Ramos (cell line): Measurements from ENCODE around the gene PAPSS1.

Source experiments
- in situ Hi-C: fragments of 300-500 bp; cut with MboI; formaldehyde crosslinking; loops from one replicate; pipeline ENCODE4 v1.14.3; 2022; ENCODE audit warnings: low sequenced_read_pairs; ENCODE audit not compliant: unreplicated experiment

Gene PAPSS1

DNA sequence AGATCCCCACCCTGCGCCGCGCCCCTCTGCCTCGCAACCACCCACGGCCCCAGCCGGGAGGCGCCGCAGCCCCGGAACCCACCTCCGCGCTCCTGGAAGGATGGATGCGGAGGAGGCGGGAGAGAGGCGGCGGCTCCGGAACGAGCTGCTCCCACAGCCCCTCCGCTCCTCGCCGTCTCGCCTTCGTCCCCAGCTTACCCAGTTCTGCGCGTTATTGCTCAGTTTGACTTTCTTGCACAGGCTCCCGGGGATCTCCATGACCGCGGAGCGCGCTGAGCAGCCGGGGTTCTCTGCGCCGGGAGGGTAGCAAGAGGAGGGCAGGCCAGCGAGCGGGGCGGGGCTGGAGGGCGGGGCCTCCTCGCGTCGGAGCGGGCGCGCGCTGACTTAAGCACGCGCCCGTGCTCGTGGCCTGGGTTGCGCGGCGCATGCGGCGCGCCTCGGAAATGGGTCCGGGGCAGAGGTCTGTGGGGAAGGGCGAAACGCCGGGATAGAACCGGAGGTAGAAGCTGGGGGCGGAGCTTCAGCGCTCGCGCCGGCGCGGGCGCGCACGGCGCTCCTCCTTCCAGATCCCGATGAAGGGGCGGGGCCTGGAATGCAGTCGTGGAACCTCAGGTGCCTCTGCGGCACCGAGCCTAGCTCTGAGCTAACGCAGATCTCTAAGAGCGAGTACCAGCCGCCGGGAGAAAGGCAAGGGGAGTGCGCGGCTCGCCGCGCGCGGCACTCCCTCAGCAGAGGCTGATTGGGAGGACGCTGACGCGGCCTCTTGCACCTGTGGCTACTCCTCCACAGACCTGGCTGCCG is at the start of gene PAPSS1:
Gene PAPSS1, minus strand, starts transcription at position 313 of the 801 bp plus-strand sequence. Its CDS starts 55 bp downstream, at position 258.
- in situ Hi-C loops = loop anchor here (25.0 kb wide), 1 partner anchor 442 kb away; the partner anchor contains the start of gene LEF1

DNA sequence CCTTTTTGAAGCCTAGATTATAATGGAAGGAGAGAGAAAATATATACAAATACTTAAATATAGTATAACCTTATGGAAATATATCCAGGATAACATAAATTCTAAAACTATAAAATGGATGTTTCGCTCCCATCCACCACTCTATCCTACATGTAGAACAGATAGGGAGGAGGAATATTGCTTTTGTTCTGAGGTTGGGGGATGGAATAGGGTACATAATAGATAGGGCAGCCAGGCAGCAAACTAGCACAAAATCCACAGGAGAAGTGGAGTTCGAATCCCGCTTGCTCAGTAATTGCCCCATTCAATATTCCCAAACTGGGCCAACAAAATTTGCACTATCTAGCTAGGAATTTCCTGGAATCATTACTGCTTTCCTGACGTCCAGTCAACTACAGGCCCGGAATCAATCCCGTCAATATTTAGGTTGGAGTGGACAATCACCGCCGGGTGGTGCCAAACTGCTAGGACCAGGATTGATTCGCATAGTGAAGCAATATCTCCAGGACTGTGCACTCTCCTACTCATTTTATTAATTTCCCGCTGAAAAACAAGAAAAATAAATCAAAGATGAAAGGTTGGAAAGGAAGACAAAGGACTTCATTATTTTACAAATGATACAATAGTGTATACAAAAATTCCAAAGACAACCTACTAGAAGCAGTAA is 40.4 kb upstream of the PAPSS1 start:
- in situ Hi-C loops = no loop called here

GRCh38 chr4:107757864-107758476 is 37.9 kb upstream of the PAPSS1 start:
- in situ Hi-C loops = loop anchor here (10.0 kb wide), 1 partner anchor 817 kb away; no protein-coding TSS in a partner anchor

DNA sequence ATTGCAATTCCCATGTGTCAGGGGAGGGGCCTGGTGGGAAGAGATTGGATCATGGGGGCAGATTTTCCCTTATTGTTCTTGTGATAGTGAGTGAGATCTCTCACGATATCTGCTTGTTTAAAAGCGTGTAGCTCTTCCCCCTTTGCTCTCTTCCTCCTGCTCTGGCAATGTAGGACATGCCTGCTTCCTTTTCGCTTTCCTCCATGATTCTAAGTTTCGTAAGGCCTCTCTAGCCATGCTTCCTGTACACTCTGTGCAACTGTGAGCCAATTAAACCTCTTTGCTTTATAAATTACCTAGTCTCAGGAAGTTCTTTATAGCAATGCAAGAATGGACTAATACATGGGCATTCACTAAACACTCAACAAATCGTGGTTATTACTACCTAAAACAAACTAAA is 37.2 kb upstream of the PAPSS1 start:
- in situ Hi-C loops = loop anchor here (10.0 kb wide), 1 partner anchor 818 kb away; no protein-coding TSS in a partner anchor

- in situ Hi-C loops = loop anchor here (10.0 kb wide), 1 partner anchor 819 kb away; no protein-coding TSS in a partner anchor
Measured at GRCh38 chr4:107755841-107756356, 35.9 kb upstream of the PAPSS1 start.

DNA sequence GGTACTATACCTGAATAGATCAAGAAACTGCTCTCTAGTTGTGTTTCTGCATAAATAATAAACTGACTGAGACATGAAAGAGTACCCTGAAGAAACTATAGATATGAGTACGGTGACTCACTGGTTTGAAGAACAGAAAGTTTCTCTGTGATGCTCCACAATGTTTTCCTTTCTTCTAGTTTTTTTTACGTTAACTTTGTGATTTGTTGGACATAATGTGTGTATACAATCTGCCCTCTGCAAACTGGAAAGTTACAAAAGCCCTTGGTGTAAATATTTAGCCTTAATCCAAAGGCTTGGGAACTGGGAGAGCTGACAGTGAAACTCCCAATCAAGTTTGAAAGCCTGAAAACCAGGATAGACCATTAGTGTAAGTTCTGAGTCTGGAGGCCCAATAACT is 31.6 kb upstream of the PAPSS1 start:
- in situ Hi-C loops = loop anchor here (10.0 kb wide), 1 partner anchor 823 kb away; no protein-coding TSS in a partner anchor

- in situ Hi-C loops = loop anchor here (25.0 kb wide), 1 partner anchor 711 kb away; the partner anchor contains the start of gene DKK2
Measured at GRCh38 chr4:107747748-107748486, 27.9 kb upstream of the PAPSS1 start.

GRCh38 chr4:107746161-107746560 is 26.1 kb upstream of the PAPSS1 start:
- in situ Hi-C loops = loop anchor here (25.0 kb wide), 1 partner anchor 709 kb away; the partner anchor contains the start of gene DKK2

GRCh38 chr4:107744532-107744931 is 24.5 kb upstream of the PAPSS1 start:
- in situ Hi-C loops = loop anchor here (25.0 kb wide), 1 partner anchor 707 kb away; the partner anchor contains the start of gene DKK2

DNA sequence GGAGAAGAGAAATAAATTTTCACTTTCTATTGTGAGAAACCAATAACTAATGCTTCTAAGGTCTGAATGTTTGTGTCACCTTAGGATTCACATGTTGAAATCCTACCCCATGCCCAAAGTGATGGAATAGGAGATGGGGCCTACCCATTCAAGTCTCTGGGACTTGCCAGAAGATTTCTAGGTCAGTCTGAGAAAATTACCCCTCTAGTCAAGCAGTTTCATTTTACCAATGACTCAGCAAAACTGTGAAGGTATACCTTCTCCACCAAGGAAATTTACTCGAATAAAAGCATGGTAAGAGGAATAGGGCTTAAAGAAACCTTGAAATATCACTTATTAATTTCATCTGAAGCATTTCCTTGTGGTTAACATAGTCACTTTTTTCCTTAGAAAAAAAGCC is 23.5 kb upstream of the PAPSS1 start:
- in situ Hi-C loops = loop anchor here (25.0 kb wide), 1 partner anchor 706 kb away; the partner anchor contains the start of gene DKK2

- in situ Hi-C loops = loop anchor here (25.0 kb wide), 1 partner anchor 705 kb away; the partner anchor contains the start of gene DKK2
Measured at GRCh38 chr4:107742791-107743190, 22.8 kb upstream of the PAPSS1 start.

DNA sequence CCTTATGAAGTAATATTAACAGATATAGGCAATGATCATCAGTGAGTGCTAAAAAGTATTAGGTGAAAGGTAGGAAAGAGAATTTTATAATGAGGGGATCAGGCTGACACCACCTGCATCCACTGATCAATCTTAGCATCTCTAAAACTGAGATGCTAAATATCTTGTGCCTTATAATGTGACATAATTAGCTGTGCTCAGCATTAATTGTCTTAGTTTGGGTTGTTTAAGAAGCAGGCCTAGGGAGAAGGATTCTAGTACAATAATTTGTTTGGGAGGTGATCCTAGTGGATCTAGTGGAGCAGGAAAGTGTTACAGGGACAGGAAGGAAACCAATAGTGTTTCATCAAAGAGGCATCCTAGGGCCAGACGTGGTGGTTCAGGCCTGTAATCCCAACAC is 22.2 kb upstream of the PAPSS1 start:
- in situ Hi-C loops = loop anchor here (25.0 kb wide), 1 partner anchor 705 kb away; the partner anchor contains the start of gene DKK2

- in situ Hi-C loops = loop anchor here (25.0 kb wide), 1 partner anchor 704 kb away; the partner anchor contains the start of gene DKK2
Measured at GRCh38 chr4:107740950-107741701, 21.1 kb upstream of the PAPSS1 start.

DNA sequence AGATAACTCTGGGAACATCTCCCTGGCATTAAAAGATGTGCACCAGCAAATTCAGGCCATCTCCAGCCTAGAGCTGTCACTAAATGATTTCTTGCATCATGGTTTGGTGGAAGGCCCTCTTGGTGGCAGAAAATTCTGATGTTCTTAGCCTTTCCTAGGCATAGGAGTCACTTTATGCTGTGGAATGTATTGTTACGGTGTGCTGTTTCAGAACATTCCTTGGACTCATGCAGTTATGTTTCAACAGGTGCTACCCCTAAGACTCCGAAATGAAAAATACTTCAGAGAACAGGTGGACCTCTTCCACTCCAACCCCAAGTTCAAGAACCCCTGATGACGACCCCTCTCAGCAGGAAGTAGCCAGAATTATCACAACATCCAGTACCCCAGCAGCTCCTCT is 20.3 kb upstream of the PAPSS1 start:
- in situ Hi-C loops = loop anchor here (25.0 kb wide), 1 partner anchor 703 kb away; the partner anchor contains the start of gene DKK2

DNA sequence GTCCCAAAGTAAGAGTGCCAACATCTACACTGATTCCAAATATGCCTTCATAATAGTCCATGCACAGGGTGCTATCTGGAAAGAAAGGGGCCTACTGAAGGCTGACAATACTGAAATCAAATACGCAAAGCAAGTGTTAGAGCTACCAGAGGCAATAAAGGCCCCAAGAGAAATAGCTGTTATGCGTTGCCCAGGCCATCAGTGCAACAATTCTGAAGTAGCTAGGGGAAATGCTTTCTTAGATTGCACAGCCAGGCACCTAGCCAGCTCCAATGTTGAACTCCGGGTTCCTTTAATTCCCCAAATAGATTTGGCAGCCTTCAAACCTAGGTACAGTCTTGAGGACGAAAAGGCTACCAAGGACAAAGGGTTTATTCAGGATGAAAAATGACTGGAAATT is 17.4 kb upstream of the PAPSS1 start:
- in situ Hi-C loops = loop anchor here (25.0 kb wide), 1 partner anchor 700 kb away; the partner anchor contains the start of gene DKK2

GRCh38 chr4:107736924-107737448 is 17.0 kb upstream of the PAPSS1 start:
- in situ Hi-C loops = loop anchor here (25.0 kb wide), 1 partner anchor 700 kb away; the partner anchor contains the start of gene DKK2

DNA sequence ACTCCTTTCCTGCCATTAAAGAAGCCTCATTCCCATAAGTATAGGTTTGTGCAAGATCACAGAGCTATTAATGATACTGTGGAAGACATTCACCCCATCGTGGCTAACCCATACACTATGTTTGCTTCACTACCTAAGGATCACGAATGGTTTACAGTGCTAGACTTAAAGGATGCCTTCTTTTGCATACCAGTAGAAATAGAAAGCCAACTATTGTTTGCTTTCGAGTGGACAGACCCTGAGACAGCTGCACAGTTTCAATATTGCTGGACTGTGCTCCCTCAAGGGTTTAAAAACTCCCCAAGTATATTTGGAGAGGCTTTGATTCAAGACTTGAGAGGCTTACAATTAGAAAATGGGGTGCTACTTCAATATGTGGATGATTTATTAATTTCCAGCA is 16.0 kb upstream of the PAPSS1 start:
- in situ Hi-C loops = loop anchor here (25.0 kb wide), 1 partner anchor 699 kb away; the partner anchor contains the start of gene DKK2

DNA sequence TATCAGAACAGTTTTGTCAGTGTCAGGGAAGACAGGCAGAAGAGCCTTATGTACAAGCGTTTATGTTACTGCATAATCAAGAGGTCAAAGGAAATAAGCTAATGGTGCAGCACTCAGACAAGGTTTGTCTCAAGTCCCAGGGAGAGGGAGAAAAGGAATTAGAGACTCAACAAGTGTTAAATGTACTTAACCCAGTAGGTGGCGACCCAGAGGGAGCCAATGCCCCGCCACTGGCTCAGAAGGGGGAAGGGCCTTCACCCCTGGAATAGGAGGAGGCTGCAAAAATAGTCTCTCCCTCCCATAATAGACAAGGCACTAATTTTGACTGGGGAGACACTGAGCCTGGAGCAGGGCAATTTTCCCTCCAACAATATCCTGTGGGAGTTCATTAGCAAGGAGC is 14.1 kb upstream of the PAPSS1 start:
- in situ Hi-C loops = loop anchor here (25.0 kb wide), 1 partner anchor 697 kb away; the partner anchor contains the start of gene DKK2
